IMR-90 (cell line): ENCODE measurements around the gene PPM1F.

Experiments used
- CEBPB ChIP-seq: IDR thresholded peaks from 2 replicates; pipeline ENCODE4 v1.6.1; 2012; ENCODE audit warnings: low read depth, low read length, improper control_type of control experiment
- CTCF ChIP-seq: conservative IDR thresholded peaks from 2 replicates; pipeline ENCODE4 v1.5.1; 2012; ENCODE audit warnings: mild to moderate bottlenecking, low read depth, low read length, improper control_type of control experiment
- ELK1 ChIP-seq: fragments of 150-350 bp; IDR thresholded peaks from 2 replicates; pipeline ENCODE4 v1.6.1; 2016; ENCODE audit warnings: low read depth, mild to moderate bottlenecking, low read length, moderate library complexity, borderline replicate concordance
- FOS ChIP-seq: fragments of 150-350 bp; IDR thresholded peaks from 2 replicates; pipeline ENCODE4 v1.6.1; 2016; ENCODE audit warnings: low read depth, low read length
- MAFK ChIP-seq: IDR thresholded peaks from 2 replicates; pipeline ENCODE4 v1.6.1; 2012; ENCODE audit warnings: low read depth, low read length, improper control_type of control experiment
- MAZ ChIP-seq: IDR thresholded peaks from 2 replicates; pipeline ENCODE4 v1.6.1; 2012; ENCODE audit warnings: low read depth, mild to moderate bottlenecking, low read length, improper control_type of control experiment, moderate library complexity, borderline replicate concordance
- MXI1 ChIP-seq: IDR thresholded peaks from 2 replicates; pipeline ENCODE4 v1.6.1; 2012; ENCODE audit warnings: low read depth, mild to moderate bottlenecking, low read length, moderate library complexity, borderline replicate concordance
- NFE2L2 ChIP-seq: fragments of 150-350 bp; IDR thresholded peaks from 2 replicates; pipeline ENCODE4 v1.6.1; 2016; ENCODE audit warnings: low read depth, mild to moderate bottlenecking, low read length
- POLR2A ChIP-seq: IDR thresholded peaks from 2 replicates; pipeline ENCODE4 v1.6.1; 2012; ENCODE audit warnings: mild to moderate bottlenecking, low read depth, low read length
- RAD21 ChIP-seq: IDR thresholded peaks from 2 replicates; pipeline ENCODE4 v1.6.1; 2012; ENCODE audit warnings: low read length, improper control_type of control experiment
- RCOR1 ChIP-seq: IDR thresholded peaks from 2 replicates; pipeline ENCODE4 v1.6.1; 2012; ENCODE audit warnings: mild to moderate bottlenecking, low read length, improper control_type of control experiment; ENCODE audit not compliant: insufficient replicate concordance
- RFX5 ChIP-seq: IDR thresholded peaks from 2 replicates; pipeline ENCODE4 v1.8.0; 2012; ENCODE audit warnings: low read depth, mild to moderate bottlenecking, low read length, moderate library complexity
- SMC3 ChIP-seq: fragments of 150-350 bp; IDR thresholded peaks from 2 replicates; pipeline ENCODE4 v1.6.1; 2016; ENCODE audit warnings: low read depth, mild to moderate bottlenecking, antibody characterized with exemption, low read length, moderate library complexity
- USF2 ChIP-seq: fragments of 150-350 bp; IDR thresholded peaks from 2 replicates; pipeline ENCODE4 v1.6.1; 2017; ENCODE audit warnings: mild to moderate bottlenecking, antibody characterized with exemption, low read length, low read depth

- TF ChIP-seq POLR2A = no peak
- TF ChIP-seq CTCF = no peak
- no peak for TF ChIP-seq USF2
- no peak for TF ChIP-seq ELK1
- no peak for TF ChIP-seq RFX5
- no peak for TF ChIP-seq MAFK
- TF ChIP-seq MAZ = no peak
- no peak for TF ChIP-seq CEBPB
- no peak for TF ChIP-seq SMC3
- no peak for TF ChIP-seq NFE2L2
- no peak for TF ChIP-seq RAD21
- TF ChIP-seq FOS = no peak
- no peak for TF ChIP-seq MXI1
- TF ChIP-seq RCOR1 = no peak
Observed at GRCh38 chr22:21989049-21989448, 36.4 kb upstream of the PPM1F start.
